Keratinocyte (primary cell): Measurements from ENCODE around the gene MRTO4. TPM values are rescaled to one million over a fixed set of nuclear protein-coding genes. Genes with fewer than 3 reads are reported as not detected.

Experiments used
- DNase-seq: peaks from one replicate; pipeline ENCODE4 v3.0.0-alpha.2; 2011; ENCODE audit warnings: low read depth, missing footprints, low spot score
- FAIRE-seq: peaks from 2 replicates; lab custom pipeline; 2011; peaks lifted over from hg19 to GRCh38; lab: Jason Lieb, UNC
- H2AFZ ChIP-seq: 2 replicates; pipeline ENCODE4 v1.6.0; 2012; ENCODE audit warnings: low read length, control low read depth, inconsistent platforms; ENCODE audit not compliant: control insufficient read depth
- H3K27ac ChIP-seq: 2 replicates; pipeline ENCODE4 v1.5.1; 2011; ENCODE audit warnings: low read length; ENCODE audit not compliant: control insufficient read depth, insufficient read depth
- H3K27me3 ChIP-seq: 3 replicates; pipeline ENCODE4 v1.6.0; 2011; ENCODE audit warnings: low read length; ENCODE audit not compliant: control insufficient read depth, insufficient read depth; ENCODE audit errors: extremely low read depth
- H3K36me3 ChIP-seq, 2 experiments: 2 replicates in 1 of 2; 3 replicates in 1 of 2; pipeline ENCODE4 v1.5.1; 2011; ENCODE audit warnings: low read length in 2 of 2, mild to moderate bottlenecking in 1 of 2; ENCODE audit not compliant: control insufficient read depth in 2 of 2, insufficient read depth in 2 of 2; ENCODE audit errors: extremely low read depth in 1 of 2
- H3K4me1 ChIP-seq: 3 replicates; pipeline ENCODE4 v1.5.1; 2011; ENCODE audit warnings: low read length; ENCODE audit not compliant: control insufficient read depth, insufficient read depth; ENCODE audit errors: extremely low read depth
- H3K4me2 ChIP-seq: 3 replicates; pipeline ENCODE4 v1.6.0; 2011; ENCODE audit warnings: low read depth, low read length; ENCODE audit not compliant: control insufficient read depth, insufficient read depth; ENCODE audit errors: extremely low read depth
- H3K4me3 ChIP-seq, 3 experiments: fragments of 200-600 bp in 1 of 3; sonication (generic) in 1 of 3; 2 replicates in 2 of 3; 3 replicates in 1 of 3; pipeline ENCODE4 v1.5.1; 2011 to 2016; ENCODE audit warnings: low read length in 3 of 3, mild to moderate bottlenecking in 3 of 3, control low read depth in 2 of 3, inconsistent platforms in 1 of 3, low read depth in 1 of 3, mixed read lengths in 1 of 3, mixed run types in 1 of 3, moderate library complexity in 1 of 3; ENCODE audit not compliant: control insufficient read depth in 2 of 3, insufficient read depth in 2 of 3; ENCODE audit errors: extremely low read depth in 1 of 3
- H3K79me2 ChIP-seq: 2 replicates; pipeline ENCODE4 v1.6.0; 2012; ENCODE audit warnings: low read length; ENCODE audit not compliant: control insufficient read depth, insufficient read depth
- H3K9ac ChIP-seq: 3 replicates; pipeline ENCODE4 v1.6.0; 2011; ENCODE audit warnings: low read length; ENCODE audit not compliant: control insufficient read depth, insufficient read depth; ENCODE audit errors: extremely low read depth
- H3K9me1 ChIP-seq: 3 replicates; pipeline ENCODE4 v1.6.0; 2011; ENCODE audit warnings: low read length; ENCODE audit not compliant: control insufficient read depth, insufficient read depth; ENCODE audit errors: extremely low read depth
- H3K9me3 ChIP-seq: 2 replicates; pipeline ENCODE4 v1.5.1; 2012; ENCODE audit warnings: low read depth, low read length; ENCODE audit not compliant: control insufficient read depth
- H4K20me1 ChIP-seq: 3 replicates; pipeline ENCODE4 v1.6.0; 2011; ENCODE audit warnings: low read length; ENCODE audit not compliant: control insufficient read depth, insufficient read depth; ENCODE audit errors: extremely low read depth
- EZH2 ChIP-seq: IDR thresholded peaks from one replicate; pipeline ENCODE4 v1.6.1; 2012; ENCODE audit warnings: inconsistent platforms, mild to moderate bottlenecking, low read length, moderate library complexity
- dilution Hi-C: fragments of 300-500 bp; cut with MboI; formaldehyde crosslinking; loops from one replicate; pipeline ENCODE4 v1.7.0; 2020; ENCODE audit warnings: low sequenced_read_pairs; ENCODE audit not compliant: extremely low pct_ligation_motif_present
- polyA plus RNA-seq, 5 experiments: library from polyadenylated mRNA; depleted of rRNA in 3 of 5; stranded (reverse) in 3 of 5; stranded (forward) in 1 of 5; unstranded in 1 of 5; fragments of >200 nt; gene quantifications; 1 replicate in 1 of 5; 2 replicates in 3 of 5; 3 replicates in 1 of 5; pipeline versions ENCODE4 v1.2.1 to v1.2.3, GENCODE V29; 2011 to 2012; ENCODE audit warnings: missing spikeins in 2 of 5, low read depth in 1 of 5, low replicate concordance in 1 of 5
- TF ChIP-seq, protein P1 (sequence below), 3 experiments: IDR thresholded peaks in 1 of 3; conservative IDR thresholded peaks in 1 of 3; optimal IDR thresholded peaks in 1 of 3; 2 replicates in 2 of 3; 3 replicates in 1 of 3; pipeline versions ENCODE3 to v1.5.1; 2011; ENCODE audit warnings: low read length in 3 of 3, mild to moderate bottlenecking in 3 of 3, moderate library complexity in 2 of 3, control low read depth in 1 of 3, inconsistent platforms in 1 of 3; ENCODE audit not compliant: insufficient read depth in 2 of 3; ENCODE audit errors: extremely low read depth in 1 of 3

Gene MRTO4
- polyA plus RNA-seq, 1 donor (not counting 4 experiments of a cell fraction or from before 2014, with no cell fraction given): 50.2 TPM

DNA sequence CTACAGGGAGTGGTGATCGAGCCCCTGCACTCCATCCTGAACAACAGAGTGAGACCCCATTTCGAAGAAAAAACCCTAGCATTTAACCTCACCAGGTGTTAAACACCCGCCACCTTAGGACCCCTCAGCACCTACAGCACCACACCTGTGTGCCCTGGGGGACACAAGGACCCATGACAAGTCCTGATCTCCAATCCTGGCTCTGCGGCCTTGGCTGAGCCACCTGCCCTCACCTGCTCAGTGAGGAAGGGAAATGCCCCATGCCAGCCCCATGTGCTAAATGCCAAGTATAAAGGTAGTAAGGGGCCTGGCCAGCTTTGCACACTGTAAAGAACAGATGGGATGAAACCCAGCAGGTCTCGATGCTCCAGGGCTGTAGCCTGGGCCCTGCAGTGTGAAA is 11.1 kb downstream of the MRTO4 start:
- no peak for TF ChIP-seq EZH2
- TF ChIP-seq, protein P1, sequence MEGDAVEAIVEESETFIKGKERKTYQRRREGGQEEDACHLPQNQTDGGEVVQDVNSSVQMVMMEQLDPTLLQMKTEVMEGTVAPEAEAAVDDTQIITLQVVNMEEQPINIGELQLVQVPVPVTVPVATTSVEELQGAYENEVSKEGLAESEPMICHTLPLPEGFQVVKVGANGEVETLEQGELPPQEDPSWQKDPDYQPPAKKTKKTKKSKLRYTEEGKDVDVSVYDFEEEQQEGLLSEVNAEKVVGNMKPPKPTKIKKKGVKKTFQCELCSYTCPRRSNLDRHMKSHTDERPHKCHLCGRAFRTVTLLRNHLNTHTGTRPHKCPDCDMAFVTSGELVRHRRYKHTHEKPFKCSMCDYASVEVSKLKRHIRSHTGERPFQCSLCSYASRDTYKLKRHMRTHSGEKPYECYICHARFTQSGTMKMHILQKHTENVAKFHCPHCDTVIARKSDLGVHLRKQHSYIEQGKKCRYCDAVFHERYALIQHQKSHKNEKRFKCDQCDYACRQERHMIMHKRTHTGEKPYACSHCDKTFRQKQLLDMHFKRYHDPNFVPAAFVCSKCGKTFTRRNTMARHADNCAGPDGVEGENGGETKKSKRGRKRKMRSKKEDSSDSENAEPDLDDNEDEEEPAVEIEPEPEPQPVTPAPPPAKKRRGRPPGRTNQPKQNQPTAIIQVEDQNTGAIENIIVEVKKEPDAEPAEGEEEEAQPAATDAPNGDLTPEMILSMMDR (optimal IDR thresholded peaks at IDR 0.05 in 1 of 3, IDR thresholded peaks at IDR 0.05 in 1 of 3, conservative IDR thresholded peaks at IDR 0.05 in 1 of 3; ENCODE audit: extremely low read depth in 1 of 3, insufficient read depth in 2 of 3, low read length in 3 of 3): no peak
- Histone ChIP-seq H3K27ac (no peak overlapping the region), H3K4me1 (no peaks in the 10 kb centered on the region), H3K4me3 (no peak overlapping the region), H4K20me1 (no peaks in the 10 kb centered on the region), H3K9me3 (no peaks in the 10 kb centered on the region), H3K36me3 (peaks cover 21 to 22% of the 10 kb centered on the region in 2 experiments), H3K9ac (no peak overlapping the region), H2AFZ (no peak overlapping the region), H3K27me3 (no peaks in the 10 kb centered on the region), H3K79me2 (no peaks in the 10 kb centered on the region), H3K9me1 (no peaks in the 10 kb centered on the region), H3K4me2 (no peak overlapping the region)
- no peak for DNase-seq
- dilution Hi-C loops: no loop called here
- no peak for FAIRE-seq

DNA sequence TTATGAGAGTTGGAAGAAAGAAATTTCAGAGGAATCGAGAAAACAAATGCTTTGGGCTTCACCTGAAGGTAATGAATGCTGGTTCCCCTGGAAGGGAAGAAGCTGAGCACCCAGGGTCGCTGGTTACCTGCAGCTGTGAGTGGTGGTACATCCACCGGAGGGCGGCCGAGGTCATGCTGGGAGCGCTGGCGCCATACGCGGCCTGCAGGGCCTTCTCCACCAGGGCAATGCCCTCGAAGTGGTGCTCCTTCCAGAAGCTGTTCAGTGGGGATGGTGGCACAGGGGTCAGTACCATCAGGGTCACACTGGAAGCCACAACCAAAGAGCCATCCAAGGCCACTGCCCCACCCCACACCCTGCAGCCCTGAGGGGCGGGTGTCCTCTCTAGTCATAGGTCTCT is 16.8 kb downstream of the MRTO4 start:
- Histone ChIP-seq H3K4me2 (no peak overlapping the region), H3K9me3 (no peaks in the 10 kb centered on the region), H3K27ac (no peak overlapping the region), H3K36me3 (no peaks in the 10 kb centered on the region), H3K4me1 (no peaks in the 10 kb centered on the region), H2AFZ (no peak overlapping the region), H3K9ac (no peak overlapping the region), H3K4me3 (no peak overlapping the region), H3K79me2 (no peaks in the 10 kb centered on the region), H3K9me1 (no peaks in the 10 kb centered on the region), H4K20me1 (no peaks in the 10 kb centered on the region), H3K27me3 (peaks cover under 1% of the 10 kb centered on the region)
- dilution Hi-C loops: no loop called here
- FAIRE-seq (no peak), DNase-seq (no peak)
- TF ChIP-seq, protein P1 (optimal IDR thresholded peaks at IDR 0.05 in 1 of 3, IDR thresholded peaks at IDR 0.05 in 1 of 3, conservative IDR thresholded peaks at IDR 0.05 in 1 of 3; ENCODE audit: extremely low read depth in 1 of 3, insufficient read depth in 2 of 3, low read length in 3 of 3): no peak
- TF ChIP-seq EZH2: no peak
